ENCODE data around the gene MIAT. TPM values are rescaled to one million over a fixed set of nuclear protein-coding genes. Genes with fewer than 3 reads are reported as not detected.

Gene MIAT
- total RNA-seq = under 0.01 and 2.3 TPM in 2 replicates

DNA sequence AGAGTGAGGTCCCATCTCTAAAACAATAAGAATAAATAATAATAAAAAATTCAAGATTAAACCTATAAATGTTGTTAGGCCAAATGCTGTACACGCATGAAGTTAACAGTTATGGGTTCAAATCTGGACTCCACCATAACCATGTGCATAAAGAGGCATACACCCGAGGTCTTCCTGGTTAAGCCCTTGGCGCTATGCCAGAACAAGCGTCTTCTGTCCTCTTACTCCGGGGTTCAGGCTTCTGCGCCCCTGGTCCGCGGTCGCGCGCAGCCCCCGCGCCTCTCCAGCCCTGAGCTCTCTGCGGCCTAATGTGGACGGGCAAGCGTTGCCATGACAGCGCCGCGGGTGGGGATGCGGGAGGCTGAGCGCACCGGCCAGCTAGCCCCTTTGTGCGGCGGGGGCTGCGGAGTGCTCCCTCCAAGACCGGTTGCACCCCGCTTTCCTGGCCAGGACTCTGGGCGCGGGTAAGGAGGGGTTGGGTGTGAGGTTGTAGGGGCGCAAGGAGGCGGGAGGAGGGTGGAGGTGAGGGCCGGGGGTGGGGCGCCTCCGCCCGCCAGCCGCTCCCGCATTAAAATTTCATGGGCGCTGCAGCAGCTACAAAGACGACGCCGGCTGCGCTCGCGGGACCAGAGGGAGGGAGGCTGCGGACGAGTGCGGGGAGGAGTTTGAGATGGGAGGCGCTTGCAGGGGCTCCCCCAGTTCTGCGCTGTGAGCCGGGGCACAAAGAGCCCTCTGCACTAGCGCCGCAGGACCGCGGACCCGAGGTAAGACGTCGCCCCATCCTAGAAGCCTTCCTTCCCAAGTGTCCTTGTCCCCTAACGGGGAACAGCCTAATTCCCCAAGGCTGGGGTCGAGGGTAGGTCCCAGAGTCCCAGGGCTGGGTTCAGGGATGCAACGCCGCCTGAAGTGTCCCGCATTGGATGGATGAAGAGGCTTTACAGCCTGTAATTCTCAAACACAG, at the start of gene MIAT:
Gene MIAT (plus strand): TSS at position 698 of the 961 bp plus-strand sequence.

DNA sequence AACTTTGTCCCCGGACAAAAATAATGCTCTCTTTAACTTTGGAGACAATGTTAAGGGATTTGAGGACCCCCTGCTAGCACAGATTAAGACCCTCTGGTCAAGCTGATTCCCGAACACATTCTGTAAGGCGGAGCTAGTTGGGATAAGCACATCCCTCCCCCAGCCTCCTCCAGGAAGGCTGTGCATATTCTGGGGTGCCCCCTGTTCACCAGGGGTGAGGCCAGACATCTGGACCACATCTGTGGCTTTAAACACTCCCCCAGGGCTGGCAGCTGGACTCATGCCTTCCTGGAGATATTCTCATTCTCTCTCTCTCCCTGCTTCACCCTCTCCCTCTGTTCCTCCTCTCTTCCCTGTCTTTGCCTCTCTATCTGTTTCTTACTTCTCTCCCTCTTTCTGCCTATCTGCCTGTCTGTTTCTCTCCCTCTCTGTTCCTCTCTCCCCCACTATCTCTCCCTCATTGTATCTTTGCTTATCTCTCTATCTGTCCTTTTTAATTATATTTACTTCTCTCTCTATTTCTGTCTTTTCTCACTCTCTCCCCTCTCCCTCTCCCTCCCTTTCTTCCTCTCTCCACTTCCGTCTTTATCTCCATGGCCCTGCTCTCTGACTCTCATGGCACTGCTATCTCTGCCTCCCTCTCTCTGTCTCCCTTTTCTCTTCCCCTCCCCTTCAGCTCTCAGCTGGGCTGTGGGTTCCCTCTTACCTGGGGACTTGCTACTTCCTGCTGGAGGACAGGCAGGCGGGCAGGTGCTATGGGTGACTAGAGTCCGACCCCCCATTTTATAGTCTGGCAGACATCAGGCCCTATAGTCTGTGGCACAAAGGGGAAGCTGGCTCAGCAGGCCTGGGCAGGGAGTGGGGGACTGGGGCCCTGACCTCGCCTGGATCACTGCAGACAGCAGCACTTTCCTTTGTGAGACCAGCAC, 39.9 kb upstream of the MIAT start, which contains the start of gene CRYBB1:
Gene CRYBB1 (minus strand): TSS at position 757 of the 929 bp plus-strand sequence. CDS start 1,708 bp downstream, outside the sequence.

DNA sequence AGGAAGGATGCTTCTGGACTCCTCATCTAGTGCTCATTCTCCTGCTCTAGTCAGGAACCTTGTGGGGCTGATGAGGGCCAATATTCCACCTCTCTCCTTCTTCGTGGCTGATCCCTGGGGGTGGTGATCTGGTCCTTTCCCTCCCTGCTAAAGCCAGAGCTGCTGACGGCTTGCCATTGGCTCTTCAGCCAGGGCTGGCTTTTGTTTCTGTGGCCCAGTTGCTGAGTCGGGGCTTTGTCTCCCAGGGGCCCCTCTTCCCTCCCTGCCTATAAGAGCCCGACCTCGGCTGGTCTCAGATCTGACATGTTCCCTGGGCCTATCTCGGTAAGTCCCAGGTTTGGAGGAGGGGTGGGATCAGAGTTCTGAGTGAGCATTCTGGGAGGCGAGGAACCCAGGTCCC, 35.7 kb upstream of the MIAT start, which contains the start of gene CRYBA4:
Gene CRYBA4 (plus strand): TSS at position 301 of the 400 bp plus-strand sequence. CDS start 634 bp downstream, outside the sequence.

Other genes starting within 250 kb of the MIAT start
- gene ASPHD2, start 228.3 kb upstream of the MIAT start, total RNA-seq = 4.3 and 6.5 TPM in 2 replicates
- 28.4 and 28.7 TPM in 2 replicates for gene HPS4, start 173.8 kb upstream of the MIAT start, total RNA-seq
- gene SRRD, start 173.7 kb upstream of the MIAT start, total RNA-seq = 11.0 and 20.2 TPM in 2 replicates
- gene TFIP11, start 145.1 kb upstream of the MIAT start, total RNA-seq = 18.3 and 21.7 TPM in 2 replicates
- gene TPST2, start 67.5 kb upstream of the MIAT start, total RNA-seq = 21.9 and 26.2 TPM in 2 replicates
- not detected in 2 replicates for gene CRYBB1, start 39.6 kb upstream of the MIAT start, total RNA-seq
- not detected in 2 replicates for gene CRYBA4, start 35.6 kb upstream of the MIAT start, total RNA-seq

Data from mesangial cell (primary cell).